Stimulated activated CD4-positive, alpha-beta T cell treated with anti-CD3 and anti-CD28 coated beads, Interleukin-15, amount 100 ng/mL, for 24 hours (primary cell): ENCODE results near the gene GCNT4.
"Not testable (repeated sequence)": the region's sequence is repeated elsewhere in the genome, so short reads cannot be mapped to it uniquely, and the experiment has no call there.

Experiments used
- DNase-seq: peaks from one replicate; pipeline ENCODE4 v3.0.0-alpha.2; 2020

The GCNT4 gene

DNA sequence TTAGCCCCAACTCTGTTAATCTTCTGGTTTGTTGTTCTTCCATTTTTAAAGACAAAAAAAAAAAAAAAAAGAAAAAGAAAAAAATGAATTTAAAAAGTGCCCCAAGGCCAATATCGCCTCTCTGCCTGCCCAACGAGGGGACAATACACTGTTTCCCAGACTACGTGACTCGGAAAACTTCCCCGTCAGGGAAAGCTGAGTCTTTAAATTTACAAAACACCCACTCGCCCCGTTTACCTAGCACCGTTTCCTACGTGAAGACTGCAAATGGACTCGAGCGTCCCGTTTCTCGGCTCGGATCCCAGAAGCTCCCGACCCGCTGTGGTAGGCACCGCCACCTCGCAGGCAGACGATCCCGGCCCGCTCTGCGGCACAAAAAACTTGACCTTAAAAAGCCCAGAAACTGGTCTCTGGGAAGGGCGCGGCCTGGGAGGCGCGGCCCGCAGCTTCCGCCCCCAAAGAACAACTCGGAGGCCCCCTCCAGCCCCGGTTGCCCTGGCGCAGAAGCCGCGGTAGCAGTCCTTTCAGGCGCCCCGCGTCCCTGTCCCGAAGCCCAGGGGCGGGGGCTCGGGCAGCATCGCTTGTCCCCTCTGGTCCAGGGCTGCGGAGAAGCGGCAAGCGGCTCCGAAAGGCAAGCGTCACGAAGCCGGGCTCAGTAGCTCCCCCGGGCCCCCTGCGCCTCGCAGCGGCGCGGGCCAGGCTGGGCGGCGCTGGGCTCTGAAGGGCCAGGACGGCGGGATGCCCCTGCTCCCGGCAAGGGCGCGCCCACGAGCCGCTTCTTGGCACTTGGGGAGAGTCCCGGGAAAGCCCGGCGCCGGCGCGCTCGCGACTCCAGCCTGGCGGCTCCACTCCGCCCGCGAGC is at the start of gene GCNT4:
Gene GCNT4 (minus strand): TSS at position 367 of the 862 bp plus-strand sequence. CDS start 22,521 bp downstream, outside the sequence.
- peak; percentile 61 for DNase-seq

GRCh38 chr5:75095956-75096355 is 43.6 kb upstream of the GCNT4 start:
- DNase-seq: not testable (repeated sequence)

DNA sequence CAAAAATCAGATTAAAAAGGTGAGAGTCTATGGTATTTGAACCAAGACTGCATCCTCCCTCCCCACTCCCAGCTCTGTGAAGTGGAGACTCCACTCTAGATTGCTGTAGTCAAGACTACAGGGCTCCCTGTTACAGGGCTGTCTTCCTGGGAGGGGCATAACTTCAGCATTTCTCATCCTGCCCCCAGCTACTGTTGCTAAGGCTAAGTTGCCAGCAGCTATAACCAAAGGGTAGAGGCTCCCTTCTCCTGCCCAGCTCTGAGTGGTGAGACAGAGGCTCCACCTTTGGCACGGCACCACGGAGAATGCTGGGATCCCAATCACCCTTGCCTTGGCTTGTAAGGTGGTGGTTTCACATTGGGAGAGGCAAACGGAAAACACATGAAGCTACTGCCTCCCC is 39.2 kb upstream of the GCNT4 start:
- no peak for DNase-seq

DNA sequence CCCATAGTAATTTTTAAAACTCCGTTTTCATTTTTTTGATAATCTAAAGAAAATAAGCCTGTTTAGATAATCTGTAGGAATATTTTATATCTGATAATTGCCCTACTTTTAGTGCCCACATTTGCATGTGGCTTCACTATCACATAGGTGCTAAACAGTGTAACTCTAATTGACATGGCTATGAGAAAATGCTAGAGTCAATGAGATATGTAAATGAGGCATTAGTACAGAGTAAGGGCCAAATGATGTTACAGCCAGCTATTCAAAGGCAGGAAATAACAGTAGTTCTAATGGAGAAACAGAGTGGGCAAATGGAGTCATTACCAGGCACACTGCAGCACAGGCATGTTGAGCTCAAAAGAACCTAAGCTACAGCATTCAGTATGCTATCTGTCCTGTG is 37.3 kb upstream of the GCNT4 start:
- no peak for DNase-seq

DNA sequence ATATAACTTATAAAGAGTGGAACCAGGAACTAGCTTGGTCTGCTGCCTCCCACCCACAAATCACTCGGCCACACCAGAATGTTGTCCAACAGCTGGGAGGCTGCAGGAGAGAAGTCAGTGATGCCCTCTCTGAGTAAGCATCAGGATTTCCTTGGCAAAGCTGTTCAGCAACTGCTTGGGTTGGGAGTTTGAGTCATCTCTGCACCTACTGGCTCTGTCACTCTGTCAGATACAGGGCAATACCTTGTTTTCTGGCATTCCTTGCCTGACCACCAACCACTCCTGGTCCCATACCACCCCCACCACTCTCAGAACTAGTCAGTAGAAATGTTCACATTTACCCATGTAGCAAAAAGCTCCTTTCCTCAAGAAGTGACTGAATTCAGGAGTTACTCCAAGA is 36.8 kb upstream of the GCNT4 start:
- peak; percentile 50 for DNase-seq

DNA sequence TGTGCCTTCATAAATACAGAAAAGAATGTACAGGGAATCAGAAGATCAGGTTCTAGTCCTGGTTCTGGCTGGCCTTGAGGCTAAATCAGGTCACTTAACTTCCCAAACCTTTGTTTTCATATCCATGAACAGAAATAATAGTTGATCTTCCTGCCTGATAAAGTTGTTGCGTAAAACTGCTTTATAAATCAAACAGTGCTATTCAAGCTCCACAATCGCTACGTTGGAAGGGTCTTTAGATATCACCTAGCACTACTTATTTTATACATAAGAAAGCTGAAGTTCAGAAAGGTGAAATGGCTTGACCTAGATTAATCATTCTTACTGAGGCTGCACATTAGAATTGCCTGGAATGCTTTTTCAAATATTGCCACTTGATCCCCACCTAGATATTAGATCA is 36.3 kb upstream of the GCNT4 start:
- no peak for DNase-seq

GRCh38 chr5:75081510-75081909 is 29.2 kb upstream of the GCNT4 start:
- DNase-seq: no peak

DNA sequence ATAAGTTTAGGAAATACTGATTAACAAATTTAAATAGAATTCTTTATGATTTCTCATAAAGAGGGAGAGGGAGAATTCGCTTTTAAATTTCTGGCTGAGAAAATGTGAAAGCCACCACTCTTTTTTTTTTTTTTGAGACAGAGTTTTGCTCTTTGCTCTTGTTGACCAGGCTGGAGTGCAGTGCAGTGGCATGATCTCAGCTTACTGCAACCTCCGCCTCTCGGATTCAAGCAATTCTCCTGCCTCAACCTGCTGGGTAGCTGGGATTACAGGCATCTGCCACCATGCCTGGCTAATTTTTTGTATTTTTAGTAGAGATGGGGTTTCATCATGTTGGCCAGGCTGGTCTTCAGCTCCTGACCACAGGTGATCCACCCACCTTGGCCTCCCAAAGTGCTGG is 27.0 kb upstream of the GCNT4 start:
- DNase-seq: not testable (repeated sequence)

DNA sequence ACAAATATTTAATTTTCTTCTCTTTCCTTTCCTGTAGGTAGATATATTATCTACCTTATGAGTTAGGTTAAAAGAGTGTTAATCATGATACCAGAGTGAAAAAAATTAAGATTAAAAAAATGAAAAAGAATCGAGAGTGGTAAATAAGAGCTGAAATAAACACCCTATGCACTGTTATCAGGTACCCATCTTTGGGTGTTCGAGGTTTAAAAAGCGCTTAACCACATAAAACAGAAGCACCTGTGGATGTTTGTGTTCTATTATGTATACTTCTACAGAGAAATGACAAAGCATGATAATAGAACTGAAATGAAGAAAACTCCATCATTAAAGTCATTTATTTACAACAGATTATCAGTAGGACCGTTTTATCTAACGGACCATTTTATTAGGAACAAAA is 25.7 kb upstream of the GCNT4 start:
- no peak for DNase-seq

- no peak for DNase-seq
Measured at GRCh38 chr5:75072061-75072460, 19.7 kb upstream of the GCNT4 start.

- no peak for DNase-seq
Measured at GRCh38 chr5:75071100-75071499, 18.7 kb upstream of the GCNT4 start.

- no peak for DNase-seq
Measured at GRCh38 chr5:75067434-75067833, 15.1 kb upstream of the GCNT4 start.

- no peak for DNase-seq
Measured at GRCh38 chr5:75062925-75063531, 10.7 kb upstream of the GCNT4 start.

GRCh38 chr5:75059912-75060545 is 7.7 kb upstream of the GCNT4 start:
- DNase-seq: peak; percentile 32

- no peak for DNase-seq
Measured at GRCh38 chr5:75058986-75059535, 6.7 kb upstream of the GCNT4 start.

GRCh38 chr5:75057561-75057960 is 5.2 kb upstream of the GCNT4 start:
- no peak for DNase-seq

DNA sequence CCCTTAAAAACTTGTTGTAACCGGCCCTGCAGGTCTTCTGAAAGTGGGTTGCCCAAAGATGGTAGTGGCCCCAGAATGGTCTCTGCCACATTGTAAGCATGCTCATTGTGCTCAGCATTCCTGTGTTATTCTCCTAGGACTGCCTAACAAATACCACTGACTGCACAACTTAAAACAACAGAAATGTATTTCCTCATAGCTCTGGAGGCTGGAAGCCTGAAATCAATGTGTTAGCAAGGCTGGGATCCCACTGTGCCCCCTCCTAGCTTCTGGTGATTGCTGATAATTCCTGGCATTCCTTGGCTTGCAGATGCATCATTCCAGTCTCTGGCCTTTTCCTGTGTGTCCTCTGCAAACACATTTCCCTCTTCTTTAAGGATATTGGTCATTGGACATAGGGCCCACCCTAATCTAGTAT is 3.4 kb upstream of the GCNT4 start:
- no peak for DNase-seq

DNA sequence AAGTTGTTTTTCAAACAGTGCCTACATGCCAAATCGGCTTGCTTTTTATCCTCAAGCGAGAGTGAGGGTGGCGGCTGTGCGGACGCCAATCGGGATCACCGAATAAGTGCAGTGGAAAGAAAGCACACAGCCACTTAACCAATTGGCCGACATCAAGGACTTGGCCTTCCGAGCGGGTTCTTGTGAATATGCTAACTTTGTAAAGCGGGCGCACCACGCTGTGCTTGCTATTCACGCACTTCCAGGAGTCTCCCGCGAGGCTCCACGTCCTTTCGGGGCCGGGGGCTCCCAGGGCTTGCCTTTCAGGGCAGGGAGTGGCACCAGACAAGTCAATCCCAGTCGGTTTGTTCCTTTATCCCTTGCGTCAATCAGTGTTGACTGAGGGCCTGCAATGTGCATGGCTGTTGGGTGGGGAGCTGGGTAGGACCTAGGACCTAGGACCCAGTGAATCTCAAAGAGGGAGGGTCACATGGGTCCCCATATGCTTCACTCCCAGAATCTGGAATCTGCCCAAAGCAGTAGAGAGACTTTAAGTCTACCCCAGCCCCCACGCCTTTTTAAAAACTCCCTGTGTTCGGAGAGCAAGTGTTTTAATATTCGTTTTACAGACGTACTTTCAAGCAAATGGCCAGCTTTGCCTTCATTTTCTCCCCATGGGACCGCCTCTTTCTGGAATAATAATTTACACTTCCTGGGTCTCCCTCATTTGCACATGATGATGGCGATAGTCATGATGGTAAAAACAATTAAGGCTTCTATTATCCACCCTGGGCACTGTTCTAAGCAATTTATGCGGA is 2.0 kb upstream of the GCNT4 start:
- DNase-seq: peak; percentile 41

DNA sequence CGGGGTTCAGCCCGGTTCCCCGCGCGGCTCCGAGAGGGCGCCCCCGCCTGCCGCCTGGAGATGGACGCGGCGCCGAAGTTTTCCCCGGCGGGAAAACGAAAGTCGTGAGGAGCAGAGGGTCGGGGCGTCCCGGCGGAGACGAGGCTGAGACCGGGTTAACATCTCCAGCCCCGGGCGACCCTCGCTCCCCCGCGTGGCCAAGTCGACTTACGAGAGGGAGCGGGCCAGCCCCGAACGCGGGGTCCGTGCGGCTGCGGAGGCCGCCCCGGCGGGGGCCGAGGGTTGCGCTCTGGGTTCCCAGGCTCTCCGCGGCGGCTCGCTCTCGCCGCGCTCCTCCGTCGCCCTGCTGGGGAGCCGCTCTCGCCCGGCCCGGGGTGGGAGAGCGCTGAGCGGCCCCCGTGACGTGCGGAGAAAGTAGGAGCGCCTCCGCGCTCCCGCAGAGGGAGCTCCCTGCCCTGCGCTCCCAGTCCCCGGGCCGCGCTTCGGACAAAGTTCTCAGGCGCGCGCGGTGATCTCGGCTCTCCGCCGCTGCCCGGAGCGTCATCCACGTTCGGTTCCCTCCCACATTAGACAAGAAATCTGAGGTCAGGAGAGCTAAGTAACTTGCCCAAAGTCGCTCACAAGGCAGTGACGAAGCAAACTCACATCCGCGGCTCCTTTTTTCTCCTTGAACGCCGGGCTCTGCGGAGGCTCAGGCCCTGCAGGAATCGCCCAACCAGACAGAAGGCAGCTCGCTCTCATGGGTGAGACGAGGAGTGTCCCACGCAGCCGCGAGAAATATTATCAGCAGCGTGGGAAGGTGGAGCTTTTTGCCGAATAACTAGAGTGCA is 1.2 kb upstream of the GCNT4 start:
- peak; percentile 68 for DNase-seq

GRCh38 chr5:75053054-75053303 is 621 bp upstream of the GCNT4 start:
- DNase-seq: no peak

DNA sequence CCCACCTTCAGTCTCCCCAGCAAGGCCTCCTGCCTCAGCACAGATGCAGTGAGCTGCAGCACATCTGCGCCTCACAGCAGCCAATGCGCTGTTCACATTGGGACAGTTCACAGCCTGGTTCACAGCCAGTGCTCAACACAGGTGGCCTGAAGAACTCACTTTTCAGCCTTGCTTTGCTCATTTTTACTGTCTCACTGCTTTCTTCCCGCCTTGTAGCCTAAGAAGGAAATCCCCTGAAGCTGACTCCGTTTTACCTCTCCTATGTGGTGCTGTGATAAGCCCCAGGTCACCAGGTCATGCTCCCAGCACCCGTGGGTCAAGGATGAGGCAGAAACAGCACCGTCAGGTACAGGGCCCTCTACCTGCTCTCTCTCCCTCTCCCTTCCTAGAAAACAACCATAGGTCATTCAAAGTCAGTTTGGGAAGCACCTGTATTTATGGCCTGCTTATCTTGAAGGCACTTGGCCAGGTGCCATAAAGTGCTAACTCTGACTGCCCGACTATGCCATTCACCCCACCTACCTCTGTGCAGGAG is 1.1 kb downstream of the GCNT4 start:
- DNase-seq: peak; percentile 52

DNA sequence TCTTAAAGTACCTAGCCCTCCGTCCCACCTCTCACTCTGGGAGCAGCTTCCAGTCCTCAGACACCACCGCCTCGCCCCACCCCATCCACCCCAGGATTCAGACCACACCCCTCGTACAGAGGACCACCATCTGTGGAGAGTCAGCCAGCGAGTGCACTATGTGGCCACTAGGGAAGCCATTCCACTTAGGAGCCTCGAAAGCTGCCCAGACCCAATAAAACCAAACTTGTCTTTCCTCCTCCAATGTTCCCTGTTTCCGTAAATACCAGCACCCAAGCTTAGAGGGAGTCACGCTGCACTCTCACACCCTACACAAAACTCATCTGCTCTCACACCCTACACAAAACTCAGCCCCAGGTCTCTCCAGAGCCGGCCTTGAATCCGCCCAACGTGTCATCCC is 1.9 kb downstream of the GCNT4 start:
- DNase-seq: peak; percentile 47
